ENCODE measurements around the gene SYNDIG1.

GRCh38 chr20:24531631-24532419 lies 62.4 kb downstream of the SYNDIG1 start:
- TF ChIP-seq POLR2AphosphoS5 (IDR thresholded peaks at IDR 0.05; ENCODE audit: borderline replicate concordance, low read depth, low read length): no peak
- TF ChIP-seq EZH2 (IDR thresholded peaks at IDR 0.05): no peak
